Measurements from ENCODE around the gene UBASH3A.

Gene UBASH3A

GRCh38 chr21:42411197-42411869 is 7.6 kb downstream of the UBASH3A start:
- TF ChIP-seq, protein P1, sequence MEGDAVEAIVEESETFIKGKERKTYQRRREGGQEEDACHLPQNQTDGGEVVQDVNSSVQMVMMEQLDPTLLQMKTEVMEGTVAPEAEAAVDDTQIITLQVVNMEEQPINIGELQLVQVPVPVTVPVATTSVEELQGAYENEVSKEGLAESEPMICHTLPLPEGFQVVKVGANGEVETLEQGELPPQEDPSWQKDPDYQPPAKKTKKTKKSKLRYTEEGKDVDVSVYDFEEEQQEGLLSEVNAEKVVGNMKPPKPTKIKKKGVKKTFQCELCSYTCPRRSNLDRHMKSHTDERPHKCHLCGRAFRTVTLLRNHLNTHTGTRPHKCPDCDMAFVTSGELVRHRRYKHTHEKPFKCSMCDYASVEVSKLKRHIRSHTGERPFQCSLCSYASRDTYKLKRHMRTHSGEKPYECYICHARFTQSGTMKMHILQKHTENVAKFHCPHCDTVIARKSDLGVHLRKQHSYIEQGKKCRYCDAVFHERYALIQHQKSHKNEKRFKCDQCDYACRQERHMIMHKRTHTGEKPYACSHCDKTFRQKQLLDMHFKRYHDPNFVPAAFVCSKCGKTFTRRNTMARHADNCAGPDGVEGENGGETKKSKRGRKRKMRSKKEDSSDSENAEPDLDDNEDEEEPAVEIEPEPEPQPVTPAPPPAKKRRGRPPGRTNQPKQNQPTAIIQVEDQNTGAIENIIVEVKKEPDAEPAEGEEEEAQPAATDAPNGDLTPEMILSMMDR (IDR thresholded peaks at IDR 0.05; ENCODE audit: low read depth, low read length), result no peak
- no peak overlapping the region for H3K4me3 ChIP-seq (ENCODE audit: low read depth, low read length)

DNA sequence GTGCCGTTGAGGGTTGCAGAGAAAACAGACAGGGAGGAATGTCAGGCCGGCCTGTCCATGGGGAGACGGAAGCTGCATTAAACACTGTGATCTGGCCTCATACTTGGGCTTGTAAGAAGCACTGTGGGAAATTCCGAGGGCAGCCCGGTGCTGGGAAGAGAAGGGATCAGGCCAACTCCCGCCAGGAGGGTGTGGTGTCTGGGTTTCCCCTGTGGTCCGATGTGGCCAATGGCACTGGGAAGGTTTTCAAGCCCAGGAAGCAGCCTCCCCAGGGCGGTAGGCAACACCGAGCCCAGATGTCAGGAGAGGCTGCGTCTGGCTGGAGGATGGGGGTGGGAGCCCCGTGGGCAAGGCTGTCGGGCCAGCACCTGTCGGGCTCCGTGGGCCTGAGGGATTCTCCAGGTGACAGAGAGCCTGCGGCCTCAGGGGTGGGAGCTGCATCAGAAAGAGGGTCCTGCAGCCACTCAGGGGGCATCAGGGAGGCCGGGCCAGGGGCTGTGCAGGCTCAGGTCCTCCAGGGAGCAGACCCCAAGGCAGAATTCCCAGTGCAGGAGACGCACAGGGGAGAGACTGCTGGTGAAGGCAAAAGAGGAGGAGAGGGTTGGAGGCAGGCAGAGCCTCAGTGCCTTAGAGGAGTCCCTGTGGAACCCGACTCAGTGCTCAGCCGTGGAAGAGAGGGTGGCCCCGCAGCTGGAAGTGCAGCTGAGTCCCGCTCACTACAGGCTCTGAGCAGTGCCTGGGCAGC is 8.4 kb downstream of the UBASH3A start:
- no peak overlapping the region for H3K4me3 ChIP-seq (ENCODE audit: low read depth, low read length)
- TF ChIP-seq, protein P1 (IDR thresholded peaks at IDR 0.05; ENCODE audit: low read depth, low read length), result no peak

- H3K4me3 ChIP-seq (ENCODE audit: low read depth, low read length), result no peak overlapping the region
- TF ChIP-seq, protein P1 (IDR thresholded peaks at IDR 0.05; ENCODE audit: low read depth, low read length), result no peak
These were observed 8.9 kb downstream of the UBASH3A start for GRCh38 chr21:42412636-42412933.

GRCh38 chr21:42413093-42413492 is 9.4 kb downstream of the UBASH3A start:
- TF ChIP-seq, protein P1 (IDR thresholded peaks at IDR 0.05; ENCODE audit: low read depth, low read length), result no peak

DNA sequence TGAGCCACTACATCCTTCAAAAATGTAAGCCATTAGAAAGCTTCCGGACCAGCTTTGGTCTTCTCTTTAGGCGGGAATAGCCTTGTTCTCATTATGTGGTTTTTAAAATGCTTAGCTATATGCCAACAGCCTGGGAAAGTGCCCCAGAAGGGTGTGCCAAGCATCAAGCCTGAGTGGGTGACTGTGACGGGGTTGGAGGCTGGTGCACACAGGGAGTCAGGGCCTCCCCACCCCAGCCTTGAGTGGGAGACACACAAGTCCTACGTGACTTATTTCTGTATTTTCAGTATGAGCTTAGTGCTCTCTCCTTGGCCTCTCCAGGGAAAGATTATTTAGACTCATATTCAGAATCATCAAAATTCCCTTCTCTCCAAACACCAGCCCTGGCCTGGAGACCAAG is 9.8 kb downstream of the UBASH3A start:
- TF ChIP-seq, protein P1 (IDR thresholded peaks at IDR 0.05; ENCODE audit: low read depth, low read length), result no peak

More at GRCh38 chr21:42413093-42413492, 9.4 kb downstream of the UBASH3A start:
- no peak overlapping the region for H3K4me3 ChIP-seq (ENCODE audit: low read depth, low read length)

GRCh38 chr21:42414066-42414465 is 10.4 kb downstream of the UBASH3A start:
- TF ChIP-seq, protein P1 (IDR thresholded peaks at IDR 0.05; ENCODE audit: low read depth, low read length), result no peak

More for the DNA sequence above, 9.8 kb downstream of the UBASH3A start:
- H3K4me3 ChIP-seq (ENCODE audit: low read depth, low read length), result no peak overlapping the region

GRCh38 chr21:42414553-42414927 is 10.8 kb downstream of the UBASH3A start:
- TF ChIP-seq, protein P1 (IDR thresholded peaks at IDR 0.05; ENCODE audit: low read depth, low read length), result no peak
- H3K4me3 ChIP-seq (ENCODE audit: low read depth, low read length), result no peak overlapping the region

More at GRCh38 chr21:42414066-42414465, 10.4 kb downstream of the UBASH3A start:
- no peak overlapping the region for H3K4me3 ChIP-seq (ENCODE audit: low read depth, low read length)
